Dendritic cell treated with granulocyte-macrophage colony-stimulating factor and Interleukin-4, amounts not matched to agents 40 ng/mL and 50 ng/mL, for 4 days (primary cell): ENCODE data around the gene PLCD3.
A peak's percentile ranks its signal among the peaks of the same experiment; 100 is the strongest.

Experiments
- H3K27ac Mint-ChIP-seq: one replicate; pipeline ENCODE4 v1.8.0; 2022; ENCODE audit warnings: mild to moderate bottlenecking, mixed read lengths
- H3K27me3 Mint-ChIP-seq: one replicate; pipeline ENCODE4 v1.8.0; 2022; ENCODE audit warnings: mild to moderate bottlenecking, mixed read lengths
- H3K36me3 Mint-ChIP-seq: one replicate; pipeline ENCODE4 v1.8.0; 2022; ENCODE audit warnings: low read depth, mixed read lengths
- H3K4me1 Mint-ChIP-seq: one replicate; pipeline ENCODE4 v1.8.0; 2022; ENCODE audit warnings: low read depth, mixed read lengths
- H3K4me3 Mint-ChIP-seq: one replicate; pipeline ENCODE4 v1.8.0; 2022; ENCODE audit warnings: mild to moderate bottlenecking, moderate library complexity, mixed read lengths
- H3K9me3 Mint-ChIP-seq: one replicate; pipeline ENCODE4 v1.8.0; 2022; ENCODE audit warnings: mixed read lengths
- intact Hi-C: fragments of 100-400 bp; cut with micrococcal nuclease; formaldehyde crosslinking; loops from one replicate; pipeline ENCODE4 v1.15.0; 2022

PLCD3 gene

GRCh38 chr17:45088741-45089140, 43.6 kb downstream of the PLCD3 start:
- Mint-ChIP-seq H3K27me3 (no peaks in the 10 kb centered on the region), H3K4me3 (no peak overlapping the region), H3K36me3 (peaks cover 100% of the 10 kb centered on the region), H3K9me3 (no peaks in the 10 kb centered on the region), H3K27ac (no peak overlapping the region), H3K4me1 (no peaks in the 10 kb centered on the region)
- intact Hi-C loops: no loop called here

- intact Hi-C loops: no loop called here
- no peaks in the 10 kb centered on the region for H3K9me3 Mint-ChIP-seq
- H3K27me3 Mint-ChIP-seq: no peaks in the 10 kb centered on the region
- H3K4me1 Mint-ChIP-seq: no peaks in the 10 kb centered on the region
- no peak overlapping the region for H3K27ac Mint-ChIP-seq
- H3K36me3 Mint-ChIP-seq: peaks cover 99% of the 10 kb centered on the region
- H3K4me3 Mint-ChIP-seq: no peak overlapping the region
Observed at GRCh38 chr17:45087978-45088377, 44.3 kb downstream of the PLCD3 start.

- no peaks in the 10 kb centered on the region for H3K27me3 Mint-ChIP-seq
- no peaks in the 10 kb centered on the region for H3K9me3 Mint-ChIP-seq
- H3K27ac Mint-ChIP-seq: no peak overlapping the region
- intact Hi-C loops: no loop called here
- peaks cover 99% of the 10 kb centered on the region for H3K36me3 Mint-ChIP-seq
- H3K4me1 Mint-ChIP-seq: no peaks in the 10 kb centered on the region
- no peak overlapping the region for H3K4me3 Mint-ChIP-seq
Observed at GRCh38 chr17:45087504-45087975, 44.8 kb downstream of the PLCD3 start.

- Mint-ChIP-seq H3K36me3 (peaks cover 99% of the 10 kb centered on the region), H3K4me3 (no peak overlapping the region), H3K4me1 (no peaks in the 10 kb centered on the region), H3K27ac (no peak overlapping the region), H3K27me3 (no peaks in the 10 kb centered on the region), H3K9me3 (no peaks in the 10 kb centered on the region)
- intact Hi-C loops: no loop called here
Observed at GRCh38 chr17:45086865-45087503, 45.3 kb downstream of the PLCD3 start.

GRCh38 chr17:45086391-45086790, 45.9 kb downstream of the PLCD3 start:
- intact Hi-C loops: no loop called here
- H3K4me1 Mint-ChIP-seq: no peaks in the 10 kb centered on the region
- H3K36me3 Mint-ChIP-seq: peaks cover 99% of the 10 kb centered on the region
- no peak overlapping the region for H3K4me3 Mint-ChIP-seq
- no peaks in the 10 kb centered on the region for H3K9me3 Mint-ChIP-seq
- H3K27me3 Mint-ChIP-seq: no peaks in the 10 kb centered on the region
- no peak overlapping the region for H3K27ac Mint-ChIP-seq

GRCh38 chr17:45081047-45081703, 51.1 kb downstream of the PLCD3 start:
- peaks cover 24% of the 10 kb centered on the region for H3K4me1 Mint-ChIP-seq
- H3K27me3 Mint-ChIP-seq: no peaks in the 10 kb centered on the region
- H3K9me3 Mint-ChIP-seq: no peaks in the 10 kb centered on the region
- intact Hi-C loops: no loop called here
- H3K27ac Mint-ChIP-seq: no peak overlapping the region
- no peak overlapping the region for H3K4me3 Mint-ChIP-seq
- peaks cover 81% of the 10 kb centered on the region for H3K36me3 Mint-ChIP-seq

GRCh38 chr17:45077643-45078042, 54.7 kb downstream of the PLCD3 start:
- H3K36me3 Mint-ChIP-seq: peaks cover 78% of the 10 kb centered on the region
- H3K27ac Mint-ChIP-seq: peak overlapping the region; percentile 82
- H3K27me3 Mint-ChIP-seq: no peaks in the 10 kb centered on the region
- peaks cover 50% of the 10 kb centered on the region for H3K4me1 Mint-ChIP-seq
- H3K9me3 Mint-ChIP-seq: no peaks in the 10 kb centered on the region
- intact Hi-C loops: no loop called here
- H3K4me3 Mint-ChIP-seq: no peak overlapping the region

GRCh38 chr17:45073414-45074070, 58.8 kb downstream of the PLCD3 start:
- Mint-ChIP-seq H3K27ac (peak overlapping the region; percentile 52), H3K4me1 (peaks cover 67% of the 10 kb centered on the region), H3K36me3 (peaks cover 73% of the 10 kb centered on the region), H3K27me3 (no peaks in the 10 kb centered on the region), H3K9me3 (no peaks in the 10 kb centered on the region), H3K4me3 (no peak overlapping the region)
- intact Hi-C loops: no loop called here

- Mint-ChIP-seq H3K4me3 (no peak overlapping the region), H3K9me3 (no peaks in the 10 kb centered on the region), H3K27me3 (no peaks in the 10 kb centered on the region), H3K4me1 (peaks cover 45% of the 10 kb centered on the region), H3K27ac (no peak overlapping the region), H3K36me3 (peaks cover 76% of the 10 kb centered on the region)
- intact Hi-C loops: no loop called here
Observed at GRCh38 chr17:45070809-45071208, 61.5 kb downstream of the PLCD3 start.

- no peak overlapping the region for H3K4me3 Mint-ChIP-seq
- H3K4me1 Mint-ChIP-seq: peaks cover 48% of the 10 kb centered on the region
- H3K27ac Mint-ChIP-seq: no peak overlapping the region
- no peaks in the 10 kb centered on the region for H3K27me3 Mint-ChIP-seq
- peaks cover 68% of the 10 kb centered on the region for H3K36me3 Mint-ChIP-seq
- H3K9me3 Mint-ChIP-seq: no peaks in the 10 kb centered on the region
- intact Hi-C loops: no loop called here
Observed at GRCh38 chr17:45070001-45070400, 62.3 kb downstream of the PLCD3 start.

- Mint-ChIP-seq H3K4me1 (peaks cover 52% of the 10 kb centered on the region), H3K36me3 (peaks cover 56% of the 10 kb centered on the region), H3K27me3 (no peaks in the 10 kb centered on the region), H3K4me3 (no peak overlapping the region), H3K27ac (no peak overlapping the region), H3K9me3 (no peaks in the 10 kb centered on the region)
- intact Hi-C loops: no loop called here
Observed at GRCh38 chr17:45067637-45068036, 64.7 kb downstream of the PLCD3 start.

- H3K4me3 Mint-ChIP-seq: peak overlapping the region; percentile 51
- intact Hi-C loops: no loop called here
Observed at GRCh38 chr17:45063198-45063597, 69.1 kb downstream of the PLCD3 start.

GRCh38 chr17:45061606-45062205, 70.6 kb downstream of the PLCD3 start:
- H3K4me1 Mint-ChIP-seq: peaks cover 63% of the 10 kb centered on the region
- H3K27me3 Mint-ChIP-seq: no peaks in the 10 kb centered on the region
- H3K9me3 Mint-ChIP-seq: no peaks in the 10 kb centered on the region
- peak overlapping the region; percentile 93 for H3K27ac Mint-ChIP-seq
- H3K4me3 Mint-ChIP-seq: peak overlapping the region; percentile 89
- intact Hi-C loops: no loop called here
- peaks cover 30% of the 10 kb centered on the region for H3K36me3 Mint-ChIP-seq

More at GRCh38 chr17:45063198-45063597, 69.1 kb downstream of the PLCD3 start:
- H3K9me3 Mint-ChIP-seq: no peaks in the 10 kb centered on the region
- peaks cover 36% of the 10 kb centered on the region for H3K36me3 Mint-ChIP-seq
- H3K27me3 Mint-ChIP-seq: no peaks in the 10 kb centered on the region
- peaks cover 63% of the 10 kb centered on the region for H3K4me1 Mint-ChIP-seq
- peak overlapping the region; percentile 16 for H3K27ac Mint-ChIP-seq
